IMR-90 (cell line): ENCODE results near the gene PRR33.

Source experiments
- CTCF ChIP-seq: conservative IDR thresholded peaks from 2 replicates; pipeline ENCODE4 v1.5.1; 2012; ENCODE audit warnings: mild to moderate bottlenecking, low read depth, low read length, improper control_type of control experiment
- MXI1 ChIP-seq: IDR thresholded peaks from 2 replicates; pipeline ENCODE4 v1.6.1; 2012; ENCODE audit warnings: low read depth, mild to moderate bottlenecking, low read length, moderate library complexity, borderline replicate concordance
- POLR2A ChIP-seq: IDR thresholded peaks from 2 replicates; pipeline ENCODE4 v1.6.1; 2012; ENCODE audit warnings: mild to moderate bottlenecking, low read depth, low read length
- SMC3 ChIP-seq: fragments of 150-350 bp; IDR thresholded peaks from 2 replicates; pipeline ENCODE4 v1.6.1; 2016; ENCODE audit warnings: low read depth, mild to moderate bottlenecking, antibody characterized with exemption, low read length, moderate library complexity

- no peak for TF ChIP-seq CTCF
- TF ChIP-seq MXI1, result no peak
- TF ChIP-seq POLR2A, result no peak
- TF ChIP-seq SMC3, result no peak
Measured at GRCh38 chr11:1889941-1890855, 1.5 kb downstream of the PRR33 start.
